ENCODE measurements around the gene STX16. TPM values are rescaled to one million over a fixed set of nuclear protein-coding genes. Genes with fewer than 3 reads are reported as not detected.

The STX16 gene
- total and polyA plus RNA-seq, 2 donors (not counting 1 experiment from before 2014, with no cell fraction given): 110 to 117 TPM

DNA sequence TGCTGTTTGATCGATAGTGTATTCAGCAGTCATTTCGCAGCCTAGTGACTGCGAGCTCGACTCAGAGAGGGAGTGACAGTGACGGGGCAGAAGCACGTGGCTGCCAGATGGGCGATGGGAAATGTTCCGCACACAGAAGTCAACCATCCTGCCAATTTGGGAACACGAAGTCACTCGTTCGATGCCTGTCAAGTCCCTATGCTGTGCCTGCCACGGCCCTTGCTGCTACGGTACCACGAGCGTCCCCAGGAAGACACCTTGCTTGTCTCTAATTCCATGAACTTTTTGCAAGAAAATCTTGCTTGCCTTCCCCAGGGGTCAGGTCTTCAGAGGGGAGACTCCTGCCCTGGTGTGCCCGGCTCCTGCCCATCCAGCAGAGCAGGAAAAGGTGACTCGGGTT is 17.0 kb upstream of the STX16 start:
- Histone ChIP-seq H3K9ac (ENCODE audit: low read length) (no peak overlapping the region), H4K20me1 (ENCODE audit: control insufficient read depth, insufficient read depth, low read length, poor library complexity, severe bottlenecking) (no peaks in the 10 kb centered on the region), H3K36me3 (replicated peaks in 1 of 2; ENCODE audit: control extremely low read depth in 1 of 2, control insufficient read depth in 1 of 2, extremely low read depth in 1 of 2, insufficient read depth in 2 of 2, low read length in 1 of 2) (no peaks in the 10 kb centered on the region), H3K9me3 (ENCODE audit: control extremely low read depth in 1 of 3, control insufficient read depth in 2 of 3, insufficient read depth in 1 of 3, low read length in 2 of 3) (peaks cover 0 to 3% (median 0%) of the 10 kb centered on the region in 3 donors), H2AFZ (ENCODE audit: insufficient read depth, low read depth, low read length, poor library complexity, severe bottlenecking) (peak overlapping the region; percentile 68), H3K79me2 (ENCODE audit: control insufficient read depth, insufficient read depth, low read length) (no peaks in the 10 kb centered on the region), H3K4me2 (replicated peaks; ENCODE audit: low read depth, low read length, poor library complexity, severe bottlenecking) (peak overlapping the region; percentile 79), H3K27ac (ENCODE audit: low read length in 2 of 2) (no peak overlapping the region), H3K4me1 (ENCODE audit: control insufficient read depth in 2 of 2, insufficient read depth in 2 of 2, low read length in 2 of 2) (peaks cover 13 to 15% of the 10 kb centered on the region in 2 donors), H3K27me3 (replicated peaks in 1 of 4; ENCODE audit: control extremely low read depth in 1 of 4, control insufficient read depth in 3 of 4, insufficient read depth in 4 of 4, low read length in 3 of 4) (peaks cover 0 to 29% (median 10%) of the 10 kb centered on the region in 4 experiments), H3K4me3 (ENCODE audit: control extremely low read depth in 1 of 5, extremely low read depth in 1 of 5, insufficient read depth in 1 of 5, low read depth in 2 of 5, low read length in 4 of 5) (no peak overlapping the region)
- ChIA-PET POLR2A (interaction anchor here (1.0 kb wide), 1 partner anchor 17 kb away, joined by 3 read pairs; the partner anchor contains the start of gene STX16), CTCF (no interaction called here)
- H3K4me3 Mint-ChIP-seq: peak overlapping the region; percentile 90
- peaks cover 14% of the 10 kb centered on the region for H3K4me1 Mint-ChIP-seq
- 81% methylated on average over 17 of the region's 17 CpGs for WGBS (ENCODE audit: insufficient coverage)
- DNase-seq: no peak
- peaks cover 38% of the 10 kb centered on the region for H3K27me3 Mint-ChIP-seq
- ATAC-seq (ENCODE audit: low read depth): no peak
- no peaks in the 10 kb centered on the region for H3K9me3 Mint-ChIP-seq (ENCODE audit: insufficient read depth)
- intact Hi-C loops (cut with micrococcal nuclease): loop anchor here (2.0 kb wide), 1 partner anchor 17 kb away; the partner anchor contains the start of gene STX16
- H3K27ac Mint-ChIP-seq: no peak overlapping the region
- TF ChIP-seq, protein P1, sequence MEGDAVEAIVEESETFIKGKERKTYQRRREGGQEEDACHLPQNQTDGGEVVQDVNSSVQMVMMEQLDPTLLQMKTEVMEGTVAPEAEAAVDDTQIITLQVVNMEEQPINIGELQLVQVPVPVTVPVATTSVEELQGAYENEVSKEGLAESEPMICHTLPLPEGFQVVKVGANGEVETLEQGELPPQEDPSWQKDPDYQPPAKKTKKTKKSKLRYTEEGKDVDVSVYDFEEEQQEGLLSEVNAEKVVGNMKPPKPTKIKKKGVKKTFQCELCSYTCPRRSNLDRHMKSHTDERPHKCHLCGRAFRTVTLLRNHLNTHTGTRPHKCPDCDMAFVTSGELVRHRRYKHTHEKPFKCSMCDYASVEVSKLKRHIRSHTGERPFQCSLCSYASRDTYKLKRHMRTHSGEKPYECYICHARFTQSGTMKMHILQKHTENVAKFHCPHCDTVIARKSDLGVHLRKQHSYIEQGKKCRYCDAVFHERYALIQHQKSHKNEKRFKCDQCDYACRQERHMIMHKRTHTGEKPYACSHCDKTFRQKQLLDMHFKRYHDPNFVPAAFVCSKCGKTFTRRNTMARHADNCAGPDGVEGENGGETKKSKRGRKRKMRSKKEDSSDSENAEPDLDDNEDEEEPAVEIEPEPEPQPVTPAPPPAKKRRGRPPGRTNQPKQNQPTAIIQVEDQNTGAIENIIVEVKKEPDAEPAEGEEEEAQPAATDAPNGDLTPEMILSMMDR (IDR thresholded peaks at IDR 0.05): no peak
- TF ChIP-seq EZH2 (IDR thresholded peaks at IDR 0.05; ENCODE audit: borderline replicate concordance, insufficient read depth, low read depth, low read length, poor library complexity, severe bottlenecking): no peak

DNA sequence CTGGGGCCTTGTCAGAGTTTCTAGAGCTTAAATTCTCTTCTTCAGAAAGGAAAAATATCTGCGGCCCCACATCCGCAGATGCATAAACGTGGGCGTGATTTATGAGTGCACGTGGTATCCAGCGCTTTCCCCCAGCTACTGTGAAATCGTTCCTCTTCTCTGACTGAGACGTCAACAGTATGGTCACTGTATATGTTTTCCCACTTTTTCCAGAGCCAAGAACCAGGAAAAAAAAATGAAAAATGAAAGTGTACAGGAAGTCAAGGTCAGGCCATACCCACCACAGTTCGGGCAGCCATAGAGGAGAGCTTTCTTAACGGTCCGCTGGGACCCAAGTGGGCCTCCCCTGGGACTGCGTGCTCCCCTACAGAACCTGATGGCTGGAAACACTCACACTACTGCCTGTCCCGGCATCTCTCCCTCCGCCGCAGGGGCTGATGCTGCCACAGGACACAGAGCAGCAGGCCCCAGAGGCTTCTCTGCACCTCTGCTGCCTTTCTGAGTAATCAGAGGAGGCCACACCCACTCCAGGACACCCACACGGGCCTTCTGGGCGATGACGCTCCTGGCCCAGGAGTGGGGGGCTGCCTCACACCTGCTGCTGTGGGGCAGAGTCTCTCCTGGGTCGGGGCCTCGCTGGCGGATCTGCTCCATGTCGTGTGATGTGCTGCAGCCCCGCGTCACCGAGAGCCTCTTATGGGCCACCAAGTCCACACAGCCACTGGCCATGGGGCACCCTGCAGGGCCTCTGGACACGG is 16.4 kb upstream of the STX16 start:
- ATAC-seq (ENCODE audit: low read depth) (peak; percentile 80), DNase-seq (peak; percentile 54)
- peaks cover 0 to 32% (median 12%) of the 10 kb centered on the region in 4 experiments for H3K27me3 ChIP-seq (replicated peaks in 1 of 4; ENCODE audit: control extremely low read depth in 1 of 4, control insufficient read depth in 3 of 4, insufficient read depth in 4 of 4, low read length in 3 of 4)
- H3K4me2 ChIP-seq (replicated peaks; ENCODE audit: low read depth, low read length, poor library complexity, severe bottlenecking): peak overlapping the region; percentile 79
- H3K79me2 ChIP-seq (ENCODE audit: control insufficient read depth, insufficient read depth, low read length): no peaks in the 10 kb centered on the region
- CTCF ChIA-PET: no interaction called here
- no peaks in the 10 kb centered on the region for H3K9me3 Mint-ChIP-seq (ENCODE audit: insufficient read depth)
- TF ChIP-seq, protein P1 (IDR thresholded peaks at IDR 0.05): no peak
- TF ChIP-seq EZH2 (IDR thresholded peaks at IDR 0.05; ENCODE audit: borderline replicate concordance, insufficient read depth, low read depth, low read length, poor library complexity, severe bottlenecking): no peak
- intact Hi-C loops (cut with micrococcal nuclease): loop anchor here (2.0 kb wide), 1 partner anchor 16 kb away; the partner anchor contains the start of gene STX16
- no peak overlapping the region for H3K27ac Mint-ChIP-seq
- H3K36me3 ChIP-seq (replicated peaks in 1 of 2; ENCODE audit: control extremely low read depth in 1 of 2, control insufficient read depth in 1 of 2, extremely low read depth in 1 of 2, insufficient read depth in 2 of 2, low read length in 1 of 2): no peaks in the 10 kb centered on the region
- H3K4me1 ChIP-seq (ENCODE audit: control insufficient read depth in 2 of 2, insufficient read depth in 2 of 2, low read length in 2 of 2): peaks cover 13 to 15% of the 10 kb centered on the region in 2 donors
- peaks cover 0 to 3% (median 0%) of the 10 kb centered on the region in 3 donors for H3K9me3 ChIP-seq (ENCODE audit: control extremely low read depth in 1 of 3, control insufficient read depth in 2 of 3, insufficient read depth in 1 of 3, low read length in 2 of 3)
- WGBS (ENCODE audit: insufficient coverage): 41% methylated on average over 25 of the region's 26 CpGs
- H3K4me1 Mint-ChIP-seq: peaks cover 14% of the 10 kb centered on the region
- peaks cover 40% of the 10 kb centered on the region for H3K27me3 Mint-ChIP-seq
- POLR2A ChIA-PET: interaction anchor here (1.0 kb wide), 1 partner anchor 16 kb away, joined by 3 read pairs; the partner anchor contains the start of gene STX16
- H3K9ac ChIP-seq (ENCODE audit: low read length): peak overlapping the region; percentile 58
- no peaks in the 10 kb centered on the region for H4K20me1 ChIP-seq (ENCODE audit: control insufficient read depth, insufficient read depth, low read length, poor library complexity, severe bottlenecking)
- H3K4me3 Mint-ChIP-seq: peak overlapping the region; percentile 90
- H3K27ac ChIP-seq (ENCODE audit: low read length in 2 of 2): peak overlapping the region in 1 of 2 donors; percentile 25
- peak overlapping the region; percentile 68 for H2AFZ ChIP-seq (ENCODE audit: insufficient read depth, low read depth, low read length, poor library complexity, severe bottlenecking)
- peak overlapping the region in 4 of 5 experiments; percentile 36 to 55 (median 46) for H3K4me3 ChIP-seq (ENCODE audit: control extremely low read depth in 1 of 5, extremely low read depth in 1 of 5, insufficient read depth in 1 of 5, low read depth in 2 of 5, low read length in 4 of 5)

All from B cell (primary cell).